IMR-90 (cell line): ENCODE data around the gene VDR. TPM values are rescaled to one million over a fixed set of nuclear protein-coding genes. Genes with fewer than 3 reads are reported as not detected.

Experiments used
- ATAC-seq: fragments of 200-7000 bp; cut with Tn5 transposase; 2 replicates; pipeline ENCODE4 v1.9.1; 2020; ENCODE audit warnings: low read depth, mild to moderate bottlenecking, moderate library complexity
- BruUV-seq: library from RNA; stranded (reverse); fragments of 400-500 nt; replicated peaks from 2 replicates; lab custom pipeline; 2021; lab: Mats Ljungman, UMichigan
- CTCF ChIA-PET: fragments of 300-600 bp; formaldehyde crosslinking; extraction: SDS; loops from one replicate; lab custom pipeline; 2021; ENCODE audit warnings: antibody characterized with exemption; lab: Yijun Ruan, JAX
- POLR2A ChIA-PET: fragments of 300-600 bp; sonication (Branson Sonifier 250); formaldehyde crosslinking; loops from one replicate; lab custom pipeline; 2022; ENCODE audit warnings: antibody characterized with exemption; ENCODE audit not compliant: unreplicated experiment; lab: Charles Lee
- DNase-seq: peaks from one replicate; pipeline ENCODE4 v3.0.0; 2013
- H2AFZ ChIP-seq: replicated peaks from 2 replicates; pipeline ENCODE3; 2013; ENCODE audit warnings: low read length, mild to moderate bottlenecking; ENCODE audit not compliant: poor library complexity
- H2AK5ac ChIP-seq: 2 replicates; pipeline ENCODE4 v1.6.1; 2013; ENCODE audit warnings: low read depth, low read length, inconsistent platforms
- H2AK9ac ChIP-seq: replicated peaks from 2 replicates; pipeline ENCODE3; 2013; ENCODE audit warnings: mild to moderate bottlenecking, low read depth, low read length, moderate library complexity; ENCODE audit not compliant: poor library complexity
- H2BK120ac ChIP-seq: 2 replicates; pipeline ENCODE4 v1.6.1; 2013; ENCODE audit warnings: low read depth, low read length, inconsistent platforms
- H2BK15ac ChIP-seq: 3 replicates; pipeline ENCODE4 v1.6.1; 2013; ENCODE audit warnings: low read depth, low read length, inconsistent platforms
- H2BK20ac ChIP-seq: 2 replicates; pipeline ENCODE4 v1.6.1; 2013; ENCODE audit warnings: low read depth, mild to moderate bottlenecking, inconsistent platforms, low read length, moderate library complexity
- H2BK5ac ChIP-seq: 2 replicates; pipeline ENCODE4 v1.6.1; 2013; ENCODE audit warnings: mild to moderate bottlenecking, low read depth, low read length, inconsistent platforms; ENCODE audit not compliant: poor library complexity, severe bottlenecking
- H3K14ac ChIP-seq: replicated peaks from 2 replicates; pipeline ENCODE4 v1.6.1; 2013; ENCODE audit warnings: low read depth, low read length, inconsistent platforms
- H3K18ac ChIP-seq: 2 replicates; pipeline ENCODE4 v1.6.1; 2013; ENCODE audit warnings: low read depth, low read length, control low read depth
- H3K23ac ChIP-seq: 2 replicates; pipeline ENCODE4 v1.6.1; 2013; ENCODE audit warnings: low read depth, low read length, inconsistent platforms
- H3K27ac ChIP-seq: 2 replicates; pipeline ENCODE4 v1.5.1; 2013; ENCODE audit warnings: mild to moderate bottlenecking, control low read depth, low read length; ENCODE audit not compliant: insufficient read depth
- H3K27me3 ChIP-seq: 2 replicates; pipeline ENCODE4 v1.6.1; 2013; ENCODE audit warnings: low read length; ENCODE audit not compliant: control insufficient read depth, insufficient read depth
- H3K36me3 ChIP-seq: 2 replicates; pipeline ENCODE4 v1.6.1; 2013; ENCODE audit warnings: low read length, mixed read lengths; ENCODE audit not compliant: control insufficient read depth, insufficient read depth
- H3K4ac ChIP-seq: 2 replicates; pipeline ENCODE4 v1.6.1; 2013; ENCODE audit warnings: low read depth, low read length, inconsistent platforms
- H3K4me1 ChIP-seq: 2 replicates; pipeline ENCODE4 v1.6.1; 2013; ENCODE audit warnings: low read length, mixed read lengths; ENCODE audit not compliant: control insufficient read depth, insufficient read depth
- H3K4me2 ChIP-seq: 2 replicates; pipeline ENCODE4 v1.6.1; 2013; ENCODE audit warnings: low read depth, mild to moderate bottlenecking, control low read depth, low read length, moderate library complexity
- H3K4me3 ChIP-seq: 2 replicates; pipeline ENCODE4 v1.5.1; 2013; ENCODE audit warnings: low read depth, mild to moderate bottlenecking, control low read depth, low read length, moderate library complexity; ENCODE audit not compliant: insufficient read depth
- H3K56ac ChIP-seq: 2 replicates; pipeline ENCODE4 v1.6.1; 2013; ENCODE audit warnings: low read length, inconsistent platforms; ENCODE audit not compliant: insufficient read depth; ENCODE audit errors: extremely low read depth
- H3K79me1 ChIP-seq, 2 experiments: 2 replicates each; pipeline ENCODE4 v1.6.1; 2013; ENCODE audit warnings: low read length in 2 of 2, inconsistent platforms in 1 of 2, low read depth in 1 of 2
- H3K9ac ChIP-seq: 2 replicates; pipeline ENCODE4 v1.6.1; 2013; ENCODE audit warnings: low read depth, low read length, control low read depth
- H3K9me1 ChIP-seq: 2 replicates; pipeline ENCODE4 v1.6.1; 2013; ENCODE audit warnings: low read length, inconsistent platforms; ENCODE audit not compliant: insufficient read depth
- H3K9me3 ChIP-seq: 2 replicates; pipeline ENCODE4 v1.6.1; 2013; ENCODE audit warnings: low read length; ENCODE audit not compliant: control insufficient read depth, insufficient read depth
- H4K20me1 ChIP-seq: 2 replicates; pipeline ENCODE4 v1.6.1; 2013; ENCODE audit warnings: low read length, inconsistent platforms; ENCODE audit not compliant: insufficient read depth
- H4K5ac ChIP-seq: 2 replicates; pipeline ENCODE4 v1.6.1; 2013; ENCODE audit warnings: mild to moderate bottlenecking, low read depth, low read length, control low read depth
- H4K8ac ChIP-seq, 2 experiments: 2 replicates each; pipeline ENCODE4 v1.6.1; 2013; ENCODE audit warnings: low read depth in 2 of 2, low read length in 2 of 2, control low read depth in 1 of 2, inconsistent platforms in 1 of 2
- H4K91ac ChIP-seq: 2 replicates; pipeline ENCODE4 v1.6.1; 2013; ENCODE audit warnings: low read depth, low read length, inconsistent platforms; ENCODE audit not compliant: insufficient read depth
- BHLHE40 ChIP-seq: fragments of 150-350 bp; IDR thresholded peaks from 2 replicates; pipeline ENCODE4 v1.6.1; 2016; ENCODE audit warnings: mild to moderate bottlenecking, low read depth, low read length
- CEBPB ChIP-seq: IDR thresholded peaks from 2 replicates; pipeline ENCODE4 v1.6.1; 2012; ENCODE audit warnings: low read depth, low read length, improper control_type of control experiment
- CHD1 ChIP-seq: IDR thresholded peaks from 2 replicates; pipeline ENCODE4 v1.6.1; 2012; ENCODE audit warnings: low read depth, low read length, improper control_type of control experiment
- ELK1 ChIP-seq: fragments of 150-350 bp; IDR thresholded peaks from 2 replicates; pipeline ENCODE4 v1.6.1; 2016; ENCODE audit warnings: low read depth, mild to moderate bottlenecking, low read length, moderate library complexity, borderline replicate concordance
- FOS ChIP-seq: fragments of 150-350 bp; IDR thresholded peaks from 2 replicates; pipeline ENCODE4 v1.6.1; 2016; ENCODE audit warnings: low read depth, low read length
- MAFK ChIP-seq: IDR thresholded peaks from 2 replicates; pipeline ENCODE4 v1.6.1; 2012; ENCODE audit warnings: low read depth, low read length, improper control_type of control experiment
- MAZ ChIP-seq: IDR thresholded peaks from 2 replicates; pipeline ENCODE4 v1.6.1; 2012; ENCODE audit warnings: low read depth, mild to moderate bottlenecking, low read length, improper control_type of control experiment, moderate library complexity, borderline replicate concordance
- MXI1 ChIP-seq: IDR thresholded peaks from 2 replicates; pipeline ENCODE4 v1.6.1; 2012; ENCODE audit warnings: low read depth, mild to moderate bottlenecking, low read length, moderate library complexity, borderline replicate concordance
- NFE2L2 ChIP-seq: fragments of 150-350 bp; IDR thresholded peaks from 2 replicates; pipeline ENCODE4 v1.6.1; 2016; ENCODE audit warnings: low read depth, mild to moderate bottlenecking, low read length
- POLR2A ChIP-seq: IDR thresholded peaks from 2 replicates; pipeline ENCODE4 v1.6.1; 2012; ENCODE audit warnings: mild to moderate bottlenecking, low read depth, low read length
- RAD21 ChIP-seq: IDR thresholded peaks from 2 replicates; pipeline ENCODE4 v1.6.1; 2012; ENCODE audit warnings: low read length, improper control_type of control experiment
- RCOR1 ChIP-seq: IDR thresholded peaks from 2 replicates; pipeline ENCODE4 v1.6.1; 2012; ENCODE audit warnings: mild to moderate bottlenecking, low read length, improper control_type of control experiment; ENCODE audit not compliant: insufficient replicate concordance
- RFX5 ChIP-seq: IDR thresholded peaks from 2 replicates; pipeline ENCODE4 v1.8.0; 2012; ENCODE audit warnings: low read depth, mild to moderate bottlenecking, low read length, moderate library complexity
- SMC3 ChIP-seq: fragments of 150-350 bp; IDR thresholded peaks from 2 replicates; pipeline ENCODE4 v1.6.1; 2016; ENCODE audit warnings: low read depth, mild to moderate bottlenecking, antibody characterized with exemption, low read length, moderate library complexity
- WGBS, 2 experiments: methylation state at CpG; one replicate each; pipeline versions ENCODE4 v1.1.5 to v1.1.7; 2013; ENCODE audit warnings: missing lambda C conversion rate in 2 of 2; ENCODE audit not compliant: insufficient read length in 1 of 2; ENCODE audit errors: extremely low coverage in 2 of 2; 5-methylcytosine and 5-hydroxymethylcytosine counted together
- dilution Hi-C: fragments of 300-500 bp; cut with HindIII; formaldehyde crosslinking; loops from one replicate; pipeline ENCODE4 v1.14.3; 2018; ENCODE audit warnings: low sequenced_read_pairs; ENCODE audit not compliant: unreplicated experiment
- in situ Hi-C: fragments of 300-500 bp; cut with MboI; formaldehyde crosslinking; loops from 3 replicates; pipeline ENCODE4 v1.14.3; 2019; ENCODE audit warnings: low sequenced_read_pairs, inconsistent platforms, mixed read lengths
- intact Hi-C: fragments of 100-400 bp; cut with micrococcal nuclease; formaldehyde crosslinking; loops from 2 replicates; pipeline ENCODE4 v1.10.0; 2022
- polyA plus RNA-seq, 3 experiments: library from polyadenylated mRNA; depleted of rRNA; stranded (reverse); fragments of >200 nt; gene quantifications; 2 replicates each; pipeline ENCODE4 v1.2.3, GENCODE V29; 2012; ENCODE audit warnings: low replicate concordance in 1 of 3
- total RNA-seq: library from RNA; depleted of rRNA; stranded (reverse); fragments of >200 nt; gene quantifications from 2 replicates; pipeline ENCODE4 v1.2.3, GENCODE V29; 2012
- TF ChIP-seq, protein P1 (sequence below): conservative IDR thresholded peaks from 2 replicates; pipeline ENCODE4 v1.5.1; 2012; ENCODE audit warnings: mild to moderate bottlenecking, low read depth, low read length, improper control_type of control experiment
- TF ChIP-seq, protein P2 (sequence below): fragments of 150-350 bp; IDR thresholded peaks from 2 replicates; pipeline ENCODE4 v1.6.1; 2017; ENCODE audit warnings: mild to moderate bottlenecking, antibody characterized with exemption, low read length, low read depth

Gene VDR
- total and polyA plus RNA-seq, 2 of the 4 experiments (the other 2 are of a cell fraction) = 5.4 to 8.5 TPM

- DNase-seq (no peak), ATAC-seq (no peak)
- Histone ChIP-seq H3K23ac (no peak overlapping the region), H2BK15ac (no peak overlapping the region), H4K5ac (no peak overlapping the region), H3K79me1 (peaks cover 0 to 13% of the 10 kb centered on the region in 2 experiments; a peak in 2 of 4 replicates), H3K56ac (no peak overlapping the region), H3K4me2 (no peak overlapping the region), H3K9me3 (no peaks in the 10 kb centered on the region), H3K36me3 (no peaks in the 10 kb centered on the region), H3K27me3 (peaks cover 27% of the 10 kb centered on the region), H4K8ac (no peak overlapping the region), H3K9me1 (peaks cover 8% of the 10 kb centered on the region), H3K27ac (no peak overlapping the region), H4K20me1 (no peaks in the 10 kb centered on the region; the same call in 1 of the 2 replicates), H2BK120ac (no peak overlapping the region), H4K91ac (no peak overlapping the region), H3K18ac (no peak overlapping the region), H2AK9ac (no peak overlapping the region), H3K4me1 (peaks cover 12% of the 10 kb centered on the region), H2BK20ac (no peak overlapping the region), H2AK5ac (no peak overlapping the region), H3K9ac (no peak overlapping the region), H2BK5ac (no peak overlapping the region), H2AFZ (no peak overlapping the region), H3K4ac (no peak overlapping the region), H3K4me3 (no peak overlapping the region), H3K14ac (no peak overlapping the region)
- POLR2A ChIA-PET = no interaction called here
- in situ Hi-C loops = no loop called here
- WGBS, 2 experiments = 33% methylated on average over 1 of the region's 4 CpGs; no CpG with 5 or more reads in 1 of the 2 experiments
- CTCF ChIA-PET = no interaction called here
- intact Hi-C loops = no loop called here
- no TSS peak for BruUV-seq
- no peak for TF ChIP-seq POLR2A
- TF ChIP-seq MAFK = no peak
- no peak for TF ChIP-seq CEBPB
- no peak for TF ChIP-seq ELK1
- no peak for TF ChIP-seq CHD1
- TF ChIP-seq FOS = no peak
- TF ChIP-seq MAZ = no peak
- TF ChIP-seq, protein P1, sequence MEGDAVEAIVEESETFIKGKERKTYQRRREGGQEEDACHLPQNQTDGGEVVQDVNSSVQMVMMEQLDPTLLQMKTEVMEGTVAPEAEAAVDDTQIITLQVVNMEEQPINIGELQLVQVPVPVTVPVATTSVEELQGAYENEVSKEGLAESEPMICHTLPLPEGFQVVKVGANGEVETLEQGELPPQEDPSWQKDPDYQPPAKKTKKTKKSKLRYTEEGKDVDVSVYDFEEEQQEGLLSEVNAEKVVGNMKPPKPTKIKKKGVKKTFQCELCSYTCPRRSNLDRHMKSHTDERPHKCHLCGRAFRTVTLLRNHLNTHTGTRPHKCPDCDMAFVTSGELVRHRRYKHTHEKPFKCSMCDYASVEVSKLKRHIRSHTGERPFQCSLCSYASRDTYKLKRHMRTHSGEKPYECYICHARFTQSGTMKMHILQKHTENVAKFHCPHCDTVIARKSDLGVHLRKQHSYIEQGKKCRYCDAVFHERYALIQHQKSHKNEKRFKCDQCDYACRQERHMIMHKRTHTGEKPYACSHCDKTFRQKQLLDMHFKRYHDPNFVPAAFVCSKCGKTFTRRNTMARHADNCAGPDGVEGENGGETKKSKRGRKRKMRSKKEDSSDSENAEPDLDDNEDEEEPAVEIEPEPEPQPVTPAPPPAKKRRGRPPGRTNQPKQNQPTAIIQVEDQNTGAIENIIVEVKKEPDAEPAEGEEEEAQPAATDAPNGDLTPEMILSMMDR = no peak
- no peak for TF ChIP-seq BHLHE40
- TF ChIP-seq RCOR1 = no peak
- TF ChIP-seq, protein P2, sequence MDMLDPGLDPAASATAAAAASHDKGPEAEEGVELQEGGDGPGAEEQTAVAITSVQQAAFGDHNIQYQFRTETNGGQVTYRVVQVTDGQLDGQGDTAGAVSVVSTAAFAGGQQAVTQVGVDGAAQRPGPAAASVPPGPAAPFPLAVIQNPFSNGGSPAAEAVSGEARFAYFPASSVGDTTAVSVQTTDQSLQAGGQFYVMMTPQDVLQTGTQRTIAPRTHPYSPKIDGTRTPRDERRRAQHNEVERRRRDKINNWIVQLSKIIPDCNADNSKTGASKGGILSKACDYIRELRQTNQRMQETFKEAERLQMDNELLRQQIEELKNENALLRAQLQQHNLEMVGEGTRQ = no peak
- no peak for TF ChIP-seq RAD21
- no peak for TF ChIP-seq MXI1
- TF ChIP-seq RFX5 = no peak
- no peak for TF ChIP-seq NFE2L2
- TF ChIP-seq SMC3 = no peak
- dilution Hi-C loops = no loop called here
These were observed 3.2 kb upstream of the VDR start for GRCh38 chr12:47907851-47908454.
